GM10248 (cell line): Measurements from ENCODE around the gene BBX.

Experiments
- CTCF ChIA-PET: fragments of 300-600 bp; sonication (Branson Sonifier 250); formaldehyde crosslinking; extraction: SDS; loops from one replicate; lab custom pipeline; 2021; ENCODE audit warnings: antibody characterized with exemption; lab: Yijun Ruan, JAX
- POLR2A ChIA-PET: fragments of 350-650 bp; sonication (Branson Sonifier 250); formaldehyde crosslinking; extraction: SDS; loops from one replicate; lab custom pipeline; 2020; ENCODE audit warnings: antibody characterized with exemption; lab: Yijun Ruan, JAX
- DNase-seq: peaks from one replicate; pipeline ENCODE4 v3.0.0; 2012; ENCODE audit errors: extremely low spot score
- CTCF ChIP-seq: IDR thresholded peaks from 2 replicates; pipeline ENCODE4 v1.5.1; 2012; ENCODE audit warnings: mild to moderate bottlenecking, low read depth; ENCODE audit errors: extremely low read depth, missing control alignments, control extremely low read depth

Gene BBX

GRCh38 chr3:107670986-107671385 is 148.2 kb downstream of the BBX start:
- CTCF ChIA-PET: interaction anchor here (1.0 to 4.6 kb wide), 8 partner anchors 10 to 436 kb away, joined by 3 to 24 read pairs (median 4); no protein-coding TSS in a partner anchor
- no peak for DNase-seq
- POLR2A ChIA-PET: no interaction called here
- TF ChIP-seq CTCF: no peak

DNA sequence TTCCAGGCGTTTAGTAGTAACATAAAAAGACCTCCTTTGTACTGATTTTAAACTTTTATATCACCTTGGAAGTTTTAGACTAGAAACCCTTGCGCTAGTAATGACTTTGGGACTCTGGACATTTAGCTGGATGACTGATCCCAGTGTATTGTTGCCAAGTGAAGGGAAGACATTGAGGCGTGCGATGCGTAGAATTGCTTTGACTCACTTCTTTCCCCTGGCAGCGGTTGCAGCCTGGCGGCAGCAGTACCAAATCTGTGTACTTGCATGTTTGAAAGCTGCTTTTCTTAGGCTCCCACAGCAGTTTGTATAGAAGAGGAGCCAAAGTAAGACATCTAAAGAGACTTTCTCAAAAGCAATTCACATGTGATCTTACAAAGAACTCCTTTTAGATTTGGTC is 151.6 kb downstream of the BBX start:
- POLR2A ChIA-PET: no interaction called here
- no peak for DNase-seq
- no peak for TF ChIP-seq CTCF
- CTCF ChIA-PET: interaction anchor here (1.0 to 2.7 kb wide), 12 partner anchors 12 to 253 kb away, joined by 3 to 18 read pairs (median 5); no protein-coding TSS in a partner anchor

DNA sequence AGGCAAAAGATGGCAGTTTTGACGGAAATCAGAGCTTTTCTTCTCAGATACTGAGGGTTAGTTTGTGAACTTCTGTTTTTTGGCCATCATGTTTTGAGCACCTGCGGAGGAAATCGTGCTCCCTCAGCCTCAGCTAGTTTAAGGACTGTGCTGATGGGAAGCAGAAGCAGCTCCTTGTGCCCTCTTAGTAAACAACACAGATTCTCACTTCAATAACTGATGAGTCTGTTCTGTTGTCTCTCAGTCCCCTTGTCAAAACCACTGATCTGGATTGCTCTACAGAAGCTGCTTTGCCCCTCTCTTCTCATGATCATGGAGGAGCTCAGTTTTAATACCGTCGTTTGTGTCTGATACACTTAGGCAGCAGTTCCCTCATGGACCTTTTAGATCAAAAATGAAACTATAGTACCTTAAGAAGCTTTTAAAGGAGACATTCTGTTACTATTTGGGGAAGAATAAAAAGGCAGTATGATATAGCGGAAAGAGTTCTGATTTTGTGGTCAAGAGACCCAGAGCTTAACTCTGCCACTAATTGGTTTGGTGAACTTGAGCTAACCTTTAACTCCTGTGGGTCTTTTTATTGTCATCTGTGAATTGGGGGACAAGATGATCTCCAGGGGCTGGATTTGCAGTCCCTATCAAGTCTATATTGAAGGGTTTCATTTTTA is 152.6 kb downstream of the BBX start:
- POLR2A ChIA-PET: interaction anchor here (0.6 kb wide), 1 partner anchor 15 kb away, joined by 5 read pairs; no protein-coding TSS in a partner anchor
- TF ChIP-seq CTCF: no peak
- CTCF ChIA-PET: interaction anchor here (0.9 to 3.1 kb wide), 30 partner anchors 9 to 803 kb away, joined by 3 to 18 read pairs (median 5); no protein-coding TSS in a partner anchor
- no peak for DNase-seq

GRCh38 chr3:107676469-107677309 is 153.9 kb downstream of the BBX start:
- POLR2A ChIA-PET: no interaction called here
- CTCF ChIA-PET: interaction anchor here (0.9 to 3.1 kb wide), 39 partner anchors 7 to 802 kb away, joined by 3 to 18 read pairs (median 5); no protein-coding TSS in a partner anchor
- no peak for DNase-seq
- TF ChIP-seq CTCF: peak; percentile 24

GRCh38 chr3:107679921-107680320 is 157.2 kb downstream of the BBX start:
- DNase-seq: no peak
- POLR2A ChIA-PET: no interaction called here

More at GRCh38 chr3:107679921-107680320, 157.2 kb downstream of the BBX start:
- CTCF ChIA-PET: interaction anchor here (1.0 to 2.2 kb wide), 3 partner anchors 10 to 22 kb away, joined by 3 to 14 read pairs (median 4); no protein-coding TSS in a partner anchor
- TF ChIP-seq CTCF: no peak
